MCF 10A (cell line): ENCODE results near the gene STK17A. TPM values are rescaled to one million over a fixed set of nuclear protein-coding genes. Genes with fewer than 3 reads are reported as not detected.

Experiments
- BruUV-seq: library from RNA; stranded (reverse); fragments of 400-500 nt; replicated peaks from 2 replicates; lab custom pipeline; 2021; lab: Mats Ljungman, UMichigan
- CTCF ChIA-PET: fragments of 300-600 bp; sonication (Branson Sonifier 250); formaldehyde crosslinking; extraction: SDS; loops from one replicate; lab custom pipeline; 2021; ENCODE audit warnings: antibody characterized with exemption, inconsistent platforms; lab: Yijun Ruan, JAX
- POLR2A ChIA-PET: fragments of 300-600, 350-650 bp; sonication (Branson Sonifier 250); formaldehyde crosslinking; extraction: SDS; loops from one replicate; lab custom pipeline; 2020; ENCODE audit warnings: antibody characterized with exemption, inconsistent platforms; lab: Yijun Ruan, JAX
- DNase-seq: peaks from one replicate; pipeline ENCODE4 v3.0.0-alpha.2; 2018; ENCODE audit not compliant: unreplicated experiment
- H3K27ac Mint-ChIP-seq: one replicate; pipeline ENCODE4 v1.8.0; 2022; ENCODE audit warnings: mild to moderate bottlenecking, low read depth, mixed read lengths; ENCODE audit not compliant: unreplicated experiment
- H3K27me3 Mint-ChIP-seq: one replicate; pipeline ENCODE4 v1.8.0; 2022; ENCODE audit warnings: mixed read lengths; ENCODE audit not compliant: insufficient read depth, unreplicated experiment
- H3K36me3 Mint-ChIP-seq: one replicate; pipeline ENCODE4 v1.8.0; 2022; ENCODE audit warnings: mild to moderate bottlenecking, moderate library complexity, mixed read lengths; ENCODE audit not compliant: insufficient read depth, unreplicated experiment
- H3K4me1 Mint-ChIP-seq: one replicate; pipeline ENCODE4 v1.8.0; 2022; ENCODE audit warnings: mixed read lengths; ENCODE audit not compliant: insufficient read depth, unreplicated experiment
- H3K4me3 Mint-ChIP-seq: one replicate; pipeline ENCODE4 v1.8.0; 2022; ENCODE audit warnings: mild to moderate bottlenecking, moderate library complexity, mixed read lengths; ENCODE audit not compliant: unreplicated experiment
- H3K9me3 Mint-ChIP-seq: one replicate; pipeline ENCODE4 v1.8.0; 2022; ENCODE audit warnings: mixed read lengths; ENCODE audit not compliant: unreplicated experiment
- intact Hi-C: fragments of 100-400 bp; cut with micrococcal nuclease; formaldehyde crosslinking; loops from 2 replicates; pipeline ENCODE4 v1.14.1; 2022
- total RNA-seq: library from RNA; stranded (reverse); gene quantifications from 2 replicates; pipeline ENCODE4 v1.2.3, GENCODE V29; 2022
- TF ChIP-seq, protein P1 (sequence below): fragments of 200-600 bp; IDR thresholded peaks from one replicate; pipeline ENCODE4 v1.8.0; 2022; ENCODE audit warnings: antibody characterized with exemption, mild to moderate bottlenecking; ENCODE audit not compliant: unreplicated experiment

Gene STK17A
- total RNA-seq, 1 experiment from 2014 or later: 51.6 TPM

DNA sequence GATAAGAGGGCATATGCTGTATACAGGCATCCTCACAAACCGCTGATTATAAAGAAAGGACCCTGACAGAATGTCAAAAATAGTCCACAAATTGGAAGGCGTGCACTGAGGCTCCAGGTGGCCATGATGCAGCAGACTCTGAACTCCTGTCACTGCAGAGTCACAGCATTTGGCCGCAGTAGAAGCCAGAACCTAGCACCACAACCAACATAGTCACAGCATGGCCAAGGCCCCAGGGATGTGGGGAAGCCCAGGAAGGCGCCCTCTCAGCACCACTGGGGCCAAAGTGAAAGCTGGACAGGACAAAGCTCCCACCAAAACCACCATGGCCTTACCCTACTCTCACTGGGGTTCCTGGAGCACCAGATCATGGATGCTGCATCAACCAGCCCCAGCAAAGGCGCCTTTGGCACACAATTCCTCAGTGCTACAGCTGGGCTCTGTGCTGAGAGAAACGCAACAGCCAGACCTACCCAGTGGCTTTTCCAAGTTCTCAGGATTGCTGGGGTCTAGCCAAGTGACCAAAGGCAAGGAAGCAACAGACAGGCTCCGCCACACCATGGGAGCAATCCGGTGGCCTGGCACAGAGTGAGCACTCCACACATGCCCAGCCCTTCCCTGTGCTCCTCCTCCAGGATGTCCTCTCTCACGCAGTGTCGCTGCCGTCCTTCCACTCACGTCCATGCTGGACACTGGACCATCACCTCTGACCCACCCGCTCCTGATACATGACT lies 60.2 kb downstream of the STK17A start:
- Mint-ChIP-seq H3K36me3 (peaks cover 83% of the 10 kb centered on the region), H3K27me3 (no peaks in the 10 kb centered on the region), H3K9me3 (no peaks in the 10 kb centered on the region), H3K27ac (no peak overlapping the region), H3K4me1 (peaks cover 38% of the 10 kb centered on the region), H3K4me3 (no peak overlapping the region)
- BruUV-seq: no TSS peak
- intact Hi-C loops: no loop called here
- POLR2A ChIA-PET: no interaction called here
- DNase-seq: no peak
- CTCF ChIA-PET: interaction anchor here (1.2 kb wide), 1 partner anchor 61 kb away, joined by 3 read pairs; no protein-coding TSS in a partner anchor
- TF ChIP-seq, protein P1, sequence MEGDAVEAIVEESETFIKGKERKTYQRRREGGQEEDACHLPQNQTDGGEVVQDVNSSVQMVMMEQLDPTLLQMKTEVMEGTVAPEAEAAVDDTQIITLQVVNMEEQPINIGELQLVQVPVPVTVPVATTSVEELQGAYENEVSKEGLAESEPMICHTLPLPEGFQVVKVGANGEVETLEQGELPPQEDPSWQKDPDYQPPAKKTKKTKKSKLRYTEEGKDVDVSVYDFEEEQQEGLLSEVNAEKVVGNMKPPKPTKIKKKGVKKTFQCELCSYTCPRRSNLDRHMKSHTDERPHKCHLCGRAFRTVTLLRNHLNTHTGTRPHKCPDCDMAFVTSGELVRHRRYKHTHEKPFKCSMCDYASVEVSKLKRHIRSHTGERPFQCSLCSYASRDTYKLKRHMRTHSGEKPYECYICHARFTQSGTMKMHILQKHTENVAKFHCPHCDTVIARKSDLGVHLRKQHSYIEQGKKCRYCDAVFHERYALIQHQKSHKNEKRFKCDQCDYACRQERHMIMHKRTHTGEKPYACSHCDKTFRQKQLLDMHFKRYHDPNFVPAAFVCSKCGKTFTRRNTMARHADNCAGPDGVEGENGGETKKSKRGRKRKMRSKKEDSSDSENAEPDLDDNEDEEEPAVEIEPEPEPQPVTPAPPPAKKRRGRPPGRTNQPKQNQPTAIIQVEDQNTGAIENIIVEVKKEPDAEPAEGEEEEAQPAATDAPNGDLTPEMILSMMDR: no peak

DNA sequence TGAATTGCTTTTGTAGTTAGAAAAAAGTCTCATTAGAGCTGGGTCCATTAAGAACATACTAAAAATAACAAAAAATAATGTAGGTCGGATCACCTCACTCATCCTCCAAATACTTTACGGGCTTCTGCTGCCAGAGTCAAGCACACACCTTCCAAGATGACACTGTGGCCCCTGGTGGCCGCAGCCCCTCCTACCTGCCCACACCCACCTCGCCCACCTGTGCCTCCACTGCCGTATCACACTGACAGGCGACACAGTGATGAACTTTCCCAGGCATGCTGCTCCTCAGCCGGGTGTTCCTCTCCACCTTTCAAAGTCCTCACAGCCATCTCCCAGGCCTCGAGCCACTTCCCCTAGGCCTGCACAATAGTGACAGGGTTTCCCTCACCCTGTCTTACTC lies 60.9 kb downstream of the STK17A start:
- Mint-ChIP-seq H3K9me3 (no peaks in the 10 kb centered on the region), H3K4me3 (no peak overlapping the region), H3K36me3 (peaks cover 76% of the 10 kb centered on the region), H3K27ac (no peak overlapping the region), H3K4me1 (peaks cover 40% of the 10 kb centered on the region), H3K27me3 (no peaks in the 10 kb centered on the region)
- POLR2A ChIA-PET: interaction anchor here (0.6 to 8.1 kb wide), 4 partner anchors 30 to 303 kb away, joined by 3 to 107 read pairs (median 3); partner anchors contain the start of gene STK17A
- no peak for DNase-seq
- intact Hi-C loops: no loop called here
- TF ChIP-seq, protein P1: no peak
- BruUV-seq: no TSS peak
- CTCF ChIA-PET: interaction anchor here (2.3 kb wide), 1 partner anchor 56 kb away, joined by 12 read pairs; no protein-coding TSS in a partner anchor

DNA sequence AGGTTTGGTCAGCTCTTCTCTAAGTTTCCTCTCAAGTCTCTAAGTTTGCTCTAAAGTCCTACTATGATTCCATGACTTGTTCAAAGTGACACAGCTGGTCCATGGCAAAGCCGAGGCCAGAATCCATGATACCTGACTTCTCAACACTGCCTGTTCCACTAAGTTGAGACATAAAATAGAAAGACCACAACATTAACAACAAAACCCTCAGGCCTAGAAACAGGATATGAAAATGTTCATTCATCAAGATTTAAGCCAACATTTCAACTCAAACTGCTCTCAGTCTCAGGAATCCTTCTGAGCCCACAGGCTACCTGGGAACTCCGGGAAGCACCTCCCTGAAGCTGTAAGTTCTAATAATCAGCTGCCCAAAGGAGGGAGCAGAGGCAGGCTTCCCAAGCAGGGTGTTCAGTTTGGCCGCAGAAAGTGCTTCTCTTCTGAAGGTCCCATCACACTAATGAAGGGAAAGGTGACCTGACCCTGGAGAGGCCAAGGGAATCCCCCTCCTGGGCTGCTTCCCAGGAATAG lies 62.9 kb downstream of the STK17A start:
- Mint-ChIP-seq H3K4me1 (peaks cover 46% of the 10 kb centered on the region), H3K27me3 (no peaks in the 10 kb centered on the region), H3K36me3 (peaks cover 74% of the 10 kb centered on the region), H3K9me3 (no peaks in the 10 kb centered on the region), H3K4me3 (no peak overlapping the region), H3K27ac (peak overlapping the region; percentile 31)
- ChIA-PET CTCF (interaction anchor here (1.3 to 2.3 kb wide), 2 partner anchors 54 to 64 kb away, joined by 5 to 12 read pairs; partner anchors contain the start of gene STK17A), POLR2A (interaction anchor here (0.9 to 8.1 kb wide), 6 partner anchors 10 to 119 kb away, joined by 3 to 107 read pairs (median 5); partner anchors contain the start of gene STK17A)
- DNase-seq: no peak
- intact Hi-C loops: no loop called here
- BruUV-seq: no TSS peak
- TF ChIP-seq, protein P1: no peak
